ENCODE data around the gene CSMD2. TPM values are rescaled to one million over a fixed set of nuclear protein-coding genes. Genes with fewer than 3 reads are reported as not detected.
"Not testable (repeated sequence)": the region's sequence is repeated elsewhere in the genome, so short reads cannot be mapped to it uniquely, and the experiment has no call there.

CSMD2 gene
- total RNA-seq = not detected

GRCh38 chr1:34164771-34165391, at the start of gene CSMD2:
CSMD2 (minus strand) TSS chr1:34165230; CDS start chr1:34165097, 133 bp downstream.
- ATAC-seq (replicated peaks) = no peak
- Mint-ChIP-seq H3K36me3 (ENCODE audit: low read depth) (no peaks in the 10 kb centered on the region), H3K27ac (no peak within 1 kb of the TSS), H3K9me3 (no peaks in the 10 kb centered on the region), H3K4me1 (peaks cover 5% of the 10 kb centered on the region), H3K27me3 (peaks cover 45% of the 10 kb centered on the region), H3K4me3 (peak within 1 kb of the TSS; percentile 26)

GRCh38 chr1:34213956-34214355, 48.9 kb upstream of the CSMD2 start:
- H3K27ac Mint-ChIP-seq = no peak overlapping the region
- H3K36me3 Mint-ChIP-seq (ENCODE audit: low read depth) = no peaks in the 10 kb centered on the region
- no peaks in the 10 kb centered on the region for H3K9me3 Mint-ChIP-seq
- H3K4me3 Mint-ChIP-seq = no peak overlapping the region
- H3K27me3 Mint-ChIP-seq = peaks cover 6% of the 10 kb centered on the region
- no peak for ATAC-seq (replicated peaks)
- no peaks in the 10 kb centered on the region for H3K4me1 Mint-ChIP-seq

GRCh38 chr1:34212673-34213072, 47.6 kb upstream of the CSMD2 start:
- ATAC-seq (replicated peaks) = no peak
- H3K27ac Mint-ChIP-seq = no peak overlapping the region
- H3K36me3 Mint-ChIP-seq (ENCODE audit: low read depth) = no peaks in the 10 kb centered on the region
- H3K27me3 Mint-ChIP-seq = peaks cover 4% of the 10 kb centered on the region
- no peaks in the 10 kb centered on the region for H3K4me1 Mint-ChIP-seq
- no peaks in the 10 kb centered on the region for H3K9me3 Mint-ChIP-seq
- no peak overlapping the region for H3K4me3 Mint-ChIP-seq

- Mint-ChIP-seq H3K27me3 (peaks cover 19% of the 10 kb centered on the region), H3K36me3 (ENCODE audit: low read depth) (no peaks in the 10 kb centered on the region), H3K27ac (no peak overlapping the region), H3K4me3 (no peak overlapping the region), H3K4me1 (peaks cover 8% of the 10 kb centered on the region), H3K9me3 (no peaks in the 10 kb centered on the region)
- peak; percentile 85 for ATAC-seq (replicated peaks)
These were observed 34.9 kb upstream of the CSMD2 start for GRCh38 chr1:34199927-34200326.

- no peak for ATAC-seq (replicated peaks)
- no peaks in the 10 kb centered on the region for H3K36me3 Mint-ChIP-seq (ENCODE audit: low read depth)
- H3K4me1 Mint-ChIP-seq = peaks cover 4% of the 10 kb centered on the region
- no peak overlapping the region for H3K4me3 Mint-ChIP-seq
- peaks cover 31% of the 10 kb centered on the region for H3K27me3 Mint-ChIP-seq
- peaks cover 7% of the 10 kb centered on the region for H3K9me3 Mint-ChIP-seq
- no peak overlapping the region for H3K27ac Mint-ChIP-seq
These were observed 27.6 kb upstream of the CSMD2 start for GRCh38 chr1:34192621-34193020.

GRCh38 chr1:34190692-34191091, 25.7 kb upstream of the CSMD2 start:
- Mint-ChIP-seq H3K27ac (no peak overlapping the region), H3K36me3 (ENCODE audit: low read depth) (no peaks in the 10 kb centered on the region), H3K4me1 (peaks cover 4% of the 10 kb centered on the region), H3K4me3 (no peak overlapping the region), H3K27me3 (peaks cover 43% of the 10 kb centered on the region), H3K9me3 (peaks cover 7% of the 10 kb centered on the region)
- peak; percentile 54 for ATAC-seq (replicated peaks)

- Mint-ChIP-seq H3K9me3 (peaks cover 7% of the 10 kb centered on the region), H3K4me1 (peaks cover 4% of the 10 kb centered on the region), H3K36me3 (ENCODE audit: low read depth) (no peaks in the 10 kb centered on the region), H3K4me3 (no peak overlapping the region), H3K27ac (no peak overlapping the region), H3K27me3 (peaks cover 46% of the 10 kb centered on the region)
- no peak for ATAC-seq (replicated peaks)
These were observed 24.0 kb upstream of the CSMD2 start for GRCh38 chr1:34188985-34189384.

- Mint-ChIP-seq H3K9me3 (peaks cover 7% of the 10 kb centered on the region), H3K36me3 (ENCODE audit: low read depth) (no peaks in the 10 kb centered on the region), H3K27me3 (peaks cover 42% of the 10 kb centered on the region), H3K27ac (no peak overlapping the region), H3K4me1 (peaks cover 4% of the 10 kb centered on the region), H3K4me3 (no peak overlapping the region)
- ATAC-seq (replicated peaks) = no peak
These were observed 23.4 kb upstream of the CSMD2 start for GRCh38 chr1:34188418-34188817.

GRCh38 chr1:34186741-34187494, 21.9 kb upstream of the CSMD2 start:
- no peaks in the 10 kb centered on the region for H3K36me3 Mint-ChIP-seq (ENCODE audit: low read depth)
- ATAC-seq (replicated peaks) = no peak
- no peak overlapping the region for H3K4me3 Mint-ChIP-seq
- H3K27me3 Mint-ChIP-seq = peaks cover 41% of the 10 kb centered on the region
- H3K27ac Mint-ChIP-seq = no peak overlapping the region
- H3K4me1 Mint-ChIP-seq = peaks cover 4% of the 10 kb centered on the region
- H3K9me3 Mint-ChIP-seq = peaks cover 7% of the 10 kb centered on the region

- not testable (repeated sequence) for H3K4me3 Mint-ChIP-seq; H3K27ac Mint-ChIP-seq; ATAC-seq (replicated peaks); H3K4me1 Mint-ChIP-seq; H3K36me3 Mint-ChIP-seq (ENCODE audit: low read depth); H3K9me3 Mint-ChIP-seq
- H3K27me3 Mint-ChIP-seq = peaks cover 41% of the 10 kb centered on the region
These were observed 18.4 kb upstream of the CSMD2 start for GRCh38 chr1:34183381-34183780.

GRCh38 chr1:34178072-34178471, 13.0 kb upstream of the CSMD2 start:
- no peaks in the 10 kb centered on the region for H3K36me3 Mint-ChIP-seq (ENCODE audit: low read depth)
- no peaks in the 10 kb centered on the region for H3K4me1 Mint-ChIP-seq
- no peak overlapping the region for H3K4me3 Mint-ChIP-seq
- no peak for ATAC-seq (replicated peaks)
- H3K9me3 Mint-ChIP-seq = no peaks in the 10 kb centered on the region
- H3K27ac Mint-ChIP-seq = no peak overlapping the region
- peaks cover 56% of the 10 kb centered on the region for H3K27me3 Mint-ChIP-seq

- no peak for ATAC-seq (replicated peaks)
- H3K27me3 Mint-ChIP-seq = peaks cover 57% of the 10 kb centered on the region
- H3K27ac Mint-ChIP-seq = no peak within 1 kb of the TSS
These were observed 12.0 kb upstream of the CSMD2 start, which contains the start of gene C1orf94 for GRCh38 chr1:34176830-34177603. C1orf94 (plus strand) TSS chr1:34176907; CDS start chr1:34177790, 883 bp downstream.

GRCh38 chr1:34175744-34176143, 10.7 kb upstream of the CSMD2 start:
- Mint-ChIP-seq H3K36me3 (ENCODE audit: low read depth) (no peaks in the 10 kb centered on the region), H3K27ac (no peak overlapping the region), H3K9me3 (no peaks in the 10 kb centered on the region), H3K27me3 (peaks cover 56% of the 10 kb centered on the region), H3K4me1 (no peaks in the 10 kb centered on the region), H3K4me3 (no peak overlapping the region)
- ATAC-seq (replicated peaks) = no peak

More at GRCh38 chr1:34176830-34177603, 12.0 kb upstream of the CSMD2 start, which contains the start of gene C1orf94:
- no peaks in the 10 kb centered on the region for H3K36me3 Mint-ChIP-seq (ENCODE audit: low read depth)
- H3K4me1 Mint-ChIP-seq = no peaks in the 10 kb centered on the region
- H3K4me3 Mint-ChIP-seq = no peak within 1 kb of the TSS
- no peaks in the 10 kb centered on the region for H3K9me3 Mint-ChIP-seq

- H3K36me3 Mint-ChIP-seq (ENCODE audit: low read depth) = no peaks in the 10 kb centered on the region
- H3K4me1 Mint-ChIP-seq = peaks cover 5% of the 10 kb centered on the region
- no peak overlapping the region for H3K4me3 Mint-ChIP-seq
- H3K9me3 Mint-ChIP-seq = no peaks in the 10 kb centered on the region
- no peak for ATAC-seq (replicated peaks)
- H3K27me3 Mint-ChIP-seq = peaks cover 40% of the 10 kb centered on the region
- no peak overlapping the region for H3K27ac Mint-ChIP-seq
These were observed 2.4 kb upstream of the CSMD2 start for GRCh38 chr1:34167389-34167788.
